Measurements from ENCODE around the gene BCKDHB.

BCKDHB gene

GRCh38 chr6:80338201-80338836 is 231.8 kb downstream of the BCKDHB start:
- DNase-seq: peak; percentile 81

- DNase-seq: no peak
These were observed 232.9 kb downstream of the BCKDHB start for GRCh38 chr6:80339421-80339820.

GRCh38 chr6:80340280-80340679 is 233.8 kb downstream of the BCKDHB start:
- DNase-seq: no peak

- DNase-seq: no peak
These were observed 234.2 kb downstream of the BCKDHB start for GRCh38 chr6:80340686-80341085.

GRCh38 chr6:80341330-80341729 is 234.9 kb downstream of the BCKDHB start:
- no peak for DNase-seq

- DNase-seq: no peak
These were observed 237.0 kb downstream of the BCKDHB start for GRCh38 chr6:80343511-80343910.

- no peak for DNase-seq
These were observed 240.6 kb downstream of the BCKDHB start for GRCh38 chr6:80347101-80347500.

- no peak for DNase-seq
These were observed 241.8 kb downstream of the BCKDHB start for GRCh38 chr6:80348263-80348662.

- no peak for DNase-seq
These were observed 249.5 kb downstream of the BCKDHB start for GRCh38 chr6:80356000-80356399.

- DNase-seq: no peak
These were observed 250.1 kb downstream of the BCKDHB start for GRCh38 chr6:80356545-80356944.

GRCh38 chr6:80357081-80357480 is 250.6 kb downstream of the BCKDHB start:
- no peak for DNase-seq

- no peak for DNase-seq
These were observed 251.2 kb downstream of the BCKDHB start for GRCh38 chr6:80357674-80358073.

- DNase-seq: no peak
These were observed 257.1 kb downstream of the BCKDHB start for GRCh38 chr6:80363501-80364122.

GRCh38 chr6:80364149-80364548 is 257.7 kb downstream of the BCKDHB start:
- no peak for DNase-seq

- no peak for DNase-seq
These were observed 259.6 kb downstream of the BCKDHB start for GRCh38 chr6:80366051-80366450.

GRCh38 chr6:80366714-80367113 is 260.2 kb downstream of the BCKDHB start:
- DNase-seq: no peak

GRCh38 chr6:80376411-80376810 is 269.9 kb downstream of the BCKDHB start:
- no peak for DNase-seq

- no peak for DNase-seq
These were observed 274.1 kb downstream of the BCKDHB start for GRCh38 chr6:80380566-80380965.

- no peak for DNase-seq
These were observed 276.3 kb downstream of the BCKDHB start for GRCh38 chr6:80382811-80383210.

GRCh38 chr6:80388507-80388906 is 282.0 kb downstream of the BCKDHB start:
- no peak for DNase-seq

Data from activated CD4-positive, alpha-beta T cell treated with anti-CD3 and anti-CD28 coated beads for 48 hours (primary cell).